Cardiac muscle cell (in vitro differentiated cells and primary cell): ENCODE measurements around the gene ANKRD17. TPM values are rescaled to one million over a fixed set of nuclear protein-coding genes. Genes with fewer than 3 reads are reported as not detected.

Experiments used
- DNase-seq, 2 donors: peaks; one replicate each; pipeline versions ENCODE4 v3.0.0 to v3.0.0-alpha.2; 2010 to 2017; ENCODE audit warnings: low read depth in 1 of 2, low spot score in 1 of 2
- H3K27ac ChIP-seq: fragments of 200-600 bp; sonication (generic); 2 replicates; pipeline ENCODE4 v1.5.1; 2016
- H3K27me3 ChIP-seq: fragments of 200-600 bp; sonication (generic); 2 replicates; pipeline ENCODE4 v1.6.0; 2016; ENCODE audit warnings: control low read depth
- H3K36me3 ChIP-seq: fragments of 200-600 bp; sonication (generic); 2 replicates; pipeline ENCODE4 v1.5.1; 2016; ENCODE audit warnings: control low read depth
- H3K4me1 ChIP-seq: fragments of 200-600 bp; sonication (generic); 2 replicates; pipeline ENCODE4 v1.8.1; 2017; ENCODE audit warnings: low read depth, mild to moderate bottlenecking, mixed run types
- H3K4me3 ChIP-seq: fragments of 200-600 bp; sonication (generic); 2 replicates; pipeline ENCODE4 v1.5.1; 2016; ENCODE audit warnings: mild to moderate bottlenecking
- H3K9me3 ChIP-seq: fragments of 200-600 bp; sonication (generic); 2 replicates; pipeline ENCODE4 v1.5.1; 2017; ENCODE audit warnings: low read depth, mild to moderate bottlenecking, control low read depth
- polyA plus RNA-seq: library from polyadenylated mRNA; unstranded; fragments of >200 nt; fragmentation: Nextera tagmentation; extraction: Ambion mirVana; gene quantifications from 2 replicates; pipeline ENCODE4 v1.2.1, GENCODE V29; 2016
- total RNA-seq: library from RNA; depleted of rRNA; stranded (reverse); fragments of >200 nt; gene quantifications from 2 replicates; pipeline ENCODE4 v1.2.3, GENCODE V29; 2016
- TF ChIP-seq, protein P1 (sequence below): IDR thresholded peaks from 2 replicates; pipeline ENCODE4 v1.5.1; 2012; ENCODE audit warnings: low read depth, mild to moderate bottlenecking, low read length

The ANKRD17 gene
- total and polyA plus RNA-seq, 2 experiments from 2014 or later: 38.9 to 60.1 TPM

DNA sequence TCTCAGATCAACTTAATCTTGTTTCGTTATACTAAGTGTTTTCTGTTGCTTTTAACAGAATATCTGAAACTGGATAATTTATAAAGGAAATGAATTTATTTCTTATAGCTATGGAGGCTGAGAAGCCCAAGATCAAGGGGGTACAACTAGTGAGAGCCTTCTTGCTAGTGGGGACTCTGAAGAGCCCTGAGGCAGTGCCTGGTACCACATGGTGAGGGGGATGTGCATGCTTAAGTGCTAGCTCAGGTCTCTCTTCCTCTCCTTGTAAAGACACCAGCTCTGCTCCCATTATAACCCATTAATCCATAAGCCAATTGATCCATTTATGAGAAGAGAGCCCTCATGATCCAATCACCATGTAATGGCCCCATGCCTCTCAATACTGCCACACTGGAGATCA lies 207.0 kb downstream of the ANKRD17 start:
- Histone ChIP-seq H3K36me3 (peaks cover 9% of the 10 kb centered on the region), H3K27ac (no peak overlapping the region), H3K27me3 (no peaks in the 10 kb centered on the region), H3K4me3 (no peak overlapping the region), H3K9me3 (no peaks in the 10 kb centered on the region), H3K4me1 (no peaks in the 10 kb centered on the region)
- DNase-seq: no peak
- TF ChIP-seq, protein P1, sequence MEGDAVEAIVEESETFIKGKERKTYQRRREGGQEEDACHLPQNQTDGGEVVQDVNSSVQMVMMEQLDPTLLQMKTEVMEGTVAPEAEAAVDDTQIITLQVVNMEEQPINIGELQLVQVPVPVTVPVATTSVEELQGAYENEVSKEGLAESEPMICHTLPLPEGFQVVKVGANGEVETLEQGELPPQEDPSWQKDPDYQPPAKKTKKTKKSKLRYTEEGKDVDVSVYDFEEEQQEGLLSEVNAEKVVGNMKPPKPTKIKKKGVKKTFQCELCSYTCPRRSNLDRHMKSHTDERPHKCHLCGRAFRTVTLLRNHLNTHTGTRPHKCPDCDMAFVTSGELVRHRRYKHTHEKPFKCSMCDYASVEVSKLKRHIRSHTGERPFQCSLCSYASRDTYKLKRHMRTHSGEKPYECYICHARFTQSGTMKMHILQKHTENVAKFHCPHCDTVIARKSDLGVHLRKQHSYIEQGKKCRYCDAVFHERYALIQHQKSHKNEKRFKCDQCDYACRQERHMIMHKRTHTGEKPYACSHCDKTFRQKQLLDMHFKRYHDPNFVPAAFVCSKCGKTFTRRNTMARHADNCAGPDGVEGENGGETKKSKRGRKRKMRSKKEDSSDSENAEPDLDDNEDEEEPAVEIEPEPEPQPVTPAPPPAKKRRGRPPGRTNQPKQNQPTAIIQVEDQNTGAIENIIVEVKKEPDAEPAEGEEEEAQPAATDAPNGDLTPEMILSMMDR: no peak

DNA sequence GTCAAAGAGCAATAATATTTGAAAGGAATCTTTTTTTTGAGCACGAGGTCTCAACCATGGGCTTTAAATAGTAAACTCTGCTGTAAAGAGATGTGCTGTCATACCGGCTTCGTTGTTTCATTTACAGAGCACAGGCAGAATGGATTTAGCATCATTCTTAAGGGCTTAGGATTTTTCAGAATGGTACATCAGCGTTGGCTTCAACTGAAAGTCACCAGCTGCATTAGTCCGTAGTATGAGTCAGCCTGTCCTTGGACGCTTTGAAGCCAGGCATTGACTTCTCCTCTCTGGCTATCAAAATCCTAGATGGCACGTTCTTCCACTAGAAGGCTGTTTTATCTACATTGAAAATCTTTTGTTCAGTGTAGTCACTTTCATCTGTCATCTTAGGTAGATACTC lies 212.7 kb downstream of the ANKRD17 start:
- no peaks in the 10 kb centered on the region for H3K36me3 ChIP-seq
- H3K27ac ChIP-seq: no peak overlapping the region
- TF ChIP-seq, protein P1: no peak
- no peaks in the 10 kb centered on the region for H3K4me1 ChIP-seq
- no peaks in the 10 kb centered on the region for H3K9me3 ChIP-seq
- DNase-seq: no peak
- H3K27me3 ChIP-seq: no peaks in the 10 kb centered on the region
- H3K4me3 ChIP-seq: no peak overlapping the region

DNA sequence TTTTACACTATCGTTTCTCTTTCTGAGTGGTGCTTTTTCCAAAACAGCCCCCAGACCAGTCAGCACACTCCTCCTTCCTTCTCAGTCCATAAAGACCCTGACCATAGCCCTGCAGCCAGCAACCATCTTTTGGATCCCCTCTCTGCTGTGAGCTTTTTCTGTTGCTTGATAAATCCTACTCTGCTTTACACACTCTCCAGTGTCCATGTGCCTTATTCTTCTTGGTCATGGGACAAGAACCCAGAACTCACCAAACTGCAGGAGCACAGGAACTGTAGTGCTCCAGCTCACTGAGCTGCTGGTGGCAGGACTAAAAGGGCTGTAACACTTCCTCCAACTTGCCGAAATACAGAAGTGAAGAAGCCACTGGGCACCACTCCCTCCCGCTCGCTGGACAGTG lies 221.5 kb downstream of the ANKRD17 start:
- TF ChIP-seq, protein P1: no peak
- Histone ChIP-seq H3K4me3 (no peak overlapping the region), H3K36me3 (no peaks in the 10 kb centered on the region), H3K27ac (no peak overlapping the region), H3K27me3 (no peaks in the 10 kb centered on the region), H3K9me3 (no peaks in the 10 kb centered on the region), H3K4me1 (no peaks in the 10 kb centered on the region)
- DNase-seq: no peak

DNA sequence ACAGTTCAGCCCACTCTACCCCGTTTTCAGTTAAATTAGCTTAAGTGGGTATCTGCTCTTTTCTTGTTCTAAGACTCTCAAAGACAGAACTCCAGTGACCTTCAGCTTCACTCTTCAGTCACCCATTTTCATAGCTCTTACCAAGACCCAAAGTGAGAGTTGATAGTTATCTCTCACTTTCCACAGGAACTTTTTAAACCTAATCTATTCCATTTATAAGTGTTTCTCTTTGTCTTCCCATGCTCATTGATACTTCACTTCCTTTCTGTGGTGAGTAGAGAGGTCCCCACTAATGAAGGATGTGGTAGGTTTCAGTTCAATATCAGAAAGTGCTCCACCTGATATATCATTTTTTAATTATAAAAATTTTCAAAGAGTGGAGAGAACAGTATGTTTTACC lies 222.5 kb downstream of the ANKRD17 start:
- no peak for DNase-seq
- H3K4me1 ChIP-seq: no peaks in the 10 kb centered on the region
- TF ChIP-seq, protein P1: no peak
- H3K36me3 ChIP-seq: no peaks in the 10 kb centered on the region
- H3K27me3 ChIP-seq: no peaks in the 10 kb centered on the region
- H3K9me3 ChIP-seq: no peaks in the 10 kb centered on the region
- H3K4me3 ChIP-seq: no peak overlapping the region
- no peak overlapping the region for H3K27ac ChIP-seq

DNA sequence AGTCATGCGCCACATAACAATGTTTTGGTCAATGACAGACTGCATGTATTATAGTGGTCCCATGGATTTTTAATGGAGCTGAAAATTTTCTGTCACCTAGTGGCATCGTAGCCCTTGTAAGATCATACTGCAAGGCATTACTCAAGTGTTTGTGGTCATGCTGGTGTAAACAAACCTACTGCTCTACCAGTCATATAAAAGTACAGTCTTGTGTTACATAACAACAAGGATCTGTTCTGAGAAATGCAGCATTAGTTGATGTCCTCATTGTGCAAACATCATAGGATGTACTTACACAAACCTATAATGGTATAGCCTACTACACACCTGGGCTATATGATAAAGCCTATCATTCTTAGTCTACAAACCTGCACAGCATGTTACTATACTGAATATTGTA lies 223.7 kb downstream of the ANKRD17 start:
- Histone ChIP-seq H3K27ac (no peak overlapping the region), H3K4me1 (no peaks in the 10 kb centered on the region), H3K27me3 (no peaks in the 10 kb centered on the region), H3K4me3 (no peak overlapping the region), H3K36me3 (no peaks in the 10 kb centered on the region), H3K9me3 (no peaks in the 10 kb centered on the region)
- DNase-seq: no peak
- TF ChIP-seq, protein P1: no peak

DNA sequence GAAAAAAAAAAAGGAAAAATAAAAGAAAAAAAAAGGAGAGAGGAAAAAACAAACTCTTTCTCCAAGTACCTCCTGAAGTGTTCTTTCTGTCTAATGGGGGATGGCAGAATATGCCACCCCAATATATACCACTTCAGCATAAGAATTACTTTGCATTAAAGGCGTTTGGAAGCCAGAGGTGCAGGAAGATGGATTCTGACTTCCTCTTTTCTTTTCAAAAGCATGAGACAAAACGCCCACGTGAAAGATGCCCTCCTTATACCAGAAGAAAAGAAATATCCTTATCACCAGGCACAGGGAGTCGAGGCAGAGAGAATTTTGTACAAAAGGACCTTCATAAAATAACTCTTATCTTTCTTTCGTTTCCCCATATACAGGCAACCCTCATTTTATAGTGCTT lies 230.0 kb downstream of the ANKRD17 start:
- DNase-seq: no peak

More for the DNA sequence above, 230.0 kb downstream of the ANKRD17 start:
- TF ChIP-seq, protein P1: no peak
- H3K36me3 ChIP-seq: no peaks in the 10 kb centered on the region
- H3K27me3 ChIP-seq: no peaks in the 10 kb centered on the region
- no peak overlapping the region for H3K4me3 ChIP-seq
- no peak overlapping the region for H3K27ac ChIP-seq
- no peaks in the 10 kb centered on the region for H3K9me3 ChIP-seq
- no peaks in the 10 kb centered on the region for H3K4me1 ChIP-seq
